Immature natural killer cell (primary cell): Measurements from ENCODE around the gene IFT25. TPM values are rescaled to one million over a fixed set of nuclear protein-coding genes. Genes with fewer than 3 reads are reported as not detected.

Source experiments
- DNase-seq, 3 donors: peaks; one replicate each; pipeline ENCODE4 v3.0.0; 2022; ENCODE audit warnings: mixed read lengths in 1 of 3
- H3K27ac Mint-ChIP-seq, 6 donors: one replicate each; pipeline ENCODE4 v1.8.0; 2020; ENCODE audit warnings: mixed read lengths in 6 of 6, mild to moderate bottlenecking in 5 of 6, inconsistent platforms in 4 of 6, moderate library complexity in 3 of 6
- H3K27me3 Mint-ChIP-seq, 3 donors: one replicate each; pipeline ENCODE4 v1.8.0; 2020 to 2021; ENCODE audit warnings: low read depth in 3 of 3, mild to moderate bottlenecking in 3 of 3, mixed read lengths in 3 of 3, moderate library complexity in 3 of 3, inconsistent platforms in 1 of 3
- H3K36me3 Mint-ChIP-seq, 3 donors: one replicate each; pipeline ENCODE4 v1.8.0; 2020; ENCODE audit warnings: mixed read lengths in 3 of 3, inconsistent platforms in 2 of 3, mild to moderate bottlenecking in 2 of 3
- H3K4me1 Mint-ChIP-seq, 2 donors: one replicate each; pipeline ENCODE4 v1.8.0; 2020; ENCODE audit warnings: inconsistent platforms in 2 of 2, mild to moderate bottlenecking in 2 of 2, mixed read lengths in 2 of 2, moderate library complexity in 1 of 2
- H3K4me3 Mint-ChIP-seq, 5 donors: one replicate each; pipeline ENCODE4 v1.8.0; 2020; ENCODE audit warnings: mild to moderate bottlenecking in 5 of 5, mixed read lengths in 5 of 5, inconsistent platforms in 3 of 5, moderate library complexity in 3 of 5
- H3K9me3 Mint-ChIP-seq, 6 donors: one replicate each; pipeline ENCODE4 v1.8.0; 2020; ENCODE audit warnings: mild to moderate bottlenecking in 6 of 6, mixed read lengths in 6 of 6, inconsistent platforms in 4 of 6, moderate library complexity in 3 of 6
- polyA plus RNA-seq, 3 donors: library from polyadenylated mRNA; unstranded; fragments of 300-500 nt; fragmentation: Illumina TruSeq; gene quantifications; one replicate each; pipeline ENCODE4 v1.2.3, GENCODE V29; 2021

The IFT25 gene
- polyA plus RNA-seq, 3 donors from 2014 or later, result 58.6 to 72.6 (median 66.7) TPM

DNA sequence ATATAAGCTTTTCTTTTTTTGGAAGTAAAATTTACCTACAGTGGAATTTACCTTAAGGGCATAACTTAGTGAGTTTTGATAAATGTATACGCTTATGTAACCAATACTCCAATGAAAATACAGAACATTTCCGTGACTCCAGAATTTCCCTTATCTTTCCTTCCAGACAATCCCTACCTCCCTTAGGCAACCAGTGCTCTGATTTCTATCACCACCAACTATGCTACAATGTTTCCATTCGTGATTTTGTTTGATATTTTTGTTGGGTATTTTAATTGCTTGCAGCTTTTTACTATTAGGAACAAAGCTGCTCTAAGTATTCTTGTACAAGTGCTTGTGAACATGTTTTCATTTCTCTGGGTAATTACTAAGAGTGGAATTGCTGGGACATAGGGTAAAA is 14.6 kb downstream of the IFT25 start:
- Mint-ChIP-seq H3K27me3 (peaks cover 0 to 3% (median 0%) of the 10 kb centered on the region in 3 donors), H3K9me3 (peaks cover 0 to 2% (median 0%) of the 10 kb centered on the region in 6 donors), H3K27ac (peak overlapping the region in 2 of 6 donors; percentile 24 to 29), H3K36me3 (peaks cover 18 to 40% (median 34%) of the 10 kb centered on the region in 3 donors), H3K4me1 (peaks cover 2 to 13% of the 10 kb centered on the region in 2 donors), H3K4me3 (no peak overlapping the region)
- DNase-seq, result no peak

DNA sequence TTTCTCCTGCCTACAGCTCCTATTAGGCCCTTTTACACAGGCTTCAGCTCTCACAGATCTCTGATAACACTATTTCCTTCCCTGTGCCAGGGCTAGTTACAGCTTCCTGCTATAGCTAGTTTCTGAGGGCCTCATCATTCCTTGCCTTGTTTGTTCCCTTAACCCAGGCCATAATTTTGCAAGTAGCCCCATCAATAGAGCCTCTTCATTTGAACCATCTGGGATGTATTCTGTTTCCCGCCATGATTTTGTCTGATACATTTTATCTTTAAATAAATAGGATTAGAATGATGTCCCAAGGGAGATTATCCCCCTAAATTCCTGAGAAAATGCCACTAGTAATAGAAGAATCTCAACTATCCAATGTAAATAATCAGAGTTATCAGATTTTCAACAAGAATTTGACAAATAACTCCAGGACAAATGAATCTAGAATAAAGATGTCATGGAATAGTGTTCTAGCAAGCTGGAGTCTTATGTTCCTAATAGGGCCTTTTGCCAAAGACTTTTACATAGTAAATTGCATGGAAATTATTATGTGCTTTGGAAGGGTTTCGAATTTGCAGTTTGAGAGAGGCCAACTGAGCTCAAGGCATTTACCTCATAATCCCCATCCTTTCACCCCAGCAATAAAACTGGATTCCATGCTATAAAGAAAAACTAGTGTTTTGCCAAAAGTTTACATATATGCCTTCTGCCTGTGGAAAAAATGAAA is 16.1 kb downstream of the IFT25 start:
- Mint-ChIP-seq H3K4me3 (no peak overlapping the region), H3K27me3 (peaks cover 0 to 2% (median 0%) of the 10 kb centered on the region in 3 donors), H3K4me1 (peaks cover 2 to 13% of the 10 kb centered on the region in 2 donors), H3K9me3 (peaks cover 0 to 2% (median 0%) of the 10 kb centered on the region in 6 donors), H3K27ac (peak overlapping the region in 2 of 6 donors; percentile 45 to 68), H3K36me3 (peaks cover 18 to 37% (median 30%) of the 10 kb centered on the region in 3 donors)
- no peak for DNase-seq

DNA sequence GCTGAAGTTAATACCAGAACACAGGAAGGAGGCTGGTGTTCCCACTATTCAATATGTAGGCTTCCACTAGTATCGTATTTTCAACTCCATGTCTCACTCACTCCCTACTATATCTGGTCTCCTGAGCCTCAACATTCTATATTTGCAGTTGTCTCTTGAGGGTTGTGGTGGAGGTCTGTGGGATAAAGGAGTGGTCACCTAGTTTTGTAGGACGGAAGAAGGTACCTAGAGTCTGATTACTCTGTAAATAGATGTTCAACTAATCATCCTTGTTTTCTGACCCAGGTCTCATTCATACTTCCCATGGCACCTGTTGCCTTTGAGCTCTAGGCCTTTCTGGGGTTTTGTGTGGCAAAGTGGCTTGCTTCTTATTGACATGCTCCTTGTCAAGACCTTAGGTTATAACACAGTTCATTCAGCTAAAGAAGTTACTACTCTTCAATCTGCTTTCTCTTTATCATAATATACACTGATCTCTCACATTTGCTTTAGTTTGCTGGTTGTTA is 18.1 kb downstream of the IFT25 start:
- Mint-ChIP-seq H3K27me3 (no peaks in the 10 kb centered on the region), H3K9me3 (no peaks in the 10 kb centered on the region), H3K4me3 (no peak overlapping the region), H3K36me3 (peaks cover 23 to 37% (median 28%) of the 10 kb centered on the region in 3 donors), H3K4me1 (peaks cover 2 to 13% of the 10 kb centered on the region in 2 donors), H3K27ac (peak overlapping the region in 4 of 6 donors; percentile 5 to 24 (median 20))
- DNase-seq, result no peak

DNA sequence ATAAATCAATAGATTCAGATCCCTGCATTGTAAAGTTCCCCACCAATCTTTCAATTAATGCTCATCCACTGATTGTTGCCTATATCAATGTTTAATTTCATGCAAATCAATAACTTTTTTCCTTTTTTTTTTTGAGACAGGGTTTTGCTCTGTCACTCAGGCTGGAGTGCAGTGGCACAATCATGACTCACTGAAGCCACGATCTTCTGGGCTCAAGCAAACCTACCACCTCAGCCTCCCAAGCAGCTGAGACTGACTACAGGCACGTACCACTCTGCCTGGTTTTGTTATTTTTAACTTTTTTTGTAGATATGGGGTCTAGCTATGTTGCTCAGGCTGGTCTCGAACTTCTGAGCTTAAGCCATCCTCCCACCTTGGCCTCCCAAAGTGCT is 25.8 kb downstream of the IFT25 start:
- Mint-ChIP-seq H3K27ac (peak overlapping the region in 5 of 6 donors; percentile 7 to 84 (median 19)), H3K36me3 (peaks cover 10 to 34% (median 14%) of the 10 kb centered on the region in 3 donors), H3K9me3 (no peaks in the 10 kb centered on the region), H3K4me3 (no peak overlapping the region), H3K4me1 (peaks cover 5 to 19% of the 10 kb centered on the region in 2 donors), H3K27me3 (no peaks in the 10 kb centered on the region)
- DNase-seq, result no peak

DNA sequence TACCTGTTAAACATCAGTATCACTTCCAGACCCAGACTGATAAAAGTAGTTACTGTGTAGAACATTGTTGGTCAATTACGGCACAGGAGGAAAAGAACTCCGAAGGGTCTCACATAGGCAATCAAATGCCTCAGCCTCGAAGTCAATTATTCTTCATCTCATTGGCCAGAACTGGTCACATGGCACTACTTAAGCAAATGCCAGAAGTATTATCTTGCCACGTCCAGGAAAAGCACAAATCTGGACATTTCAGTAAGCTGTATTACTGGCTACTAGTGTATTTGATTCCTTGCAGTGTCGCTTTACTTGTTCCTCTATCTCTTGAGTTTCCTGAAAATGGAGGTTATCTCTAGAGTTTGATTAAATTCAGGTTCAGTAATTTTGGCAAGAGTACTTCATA is 27.2 kb downstream of the IFT25 start:
- Mint-ChIP-seq H3K4me3 (no peak overlapping the region), H3K36me3 (peaks cover 4 to 31% (median 10%) of the 10 kb centered on the region in 3 donors), H3K27ac (no peak overlapping the region), H3K4me1 (peaks cover 5 to 19% of the 10 kb centered on the region in 2 donors), H3K9me3 (no peaks in the 10 kb centered on the region), H3K27me3 (no peaks in the 10 kb centered on the region)
- DNase-seq, result no peak

DNA sequence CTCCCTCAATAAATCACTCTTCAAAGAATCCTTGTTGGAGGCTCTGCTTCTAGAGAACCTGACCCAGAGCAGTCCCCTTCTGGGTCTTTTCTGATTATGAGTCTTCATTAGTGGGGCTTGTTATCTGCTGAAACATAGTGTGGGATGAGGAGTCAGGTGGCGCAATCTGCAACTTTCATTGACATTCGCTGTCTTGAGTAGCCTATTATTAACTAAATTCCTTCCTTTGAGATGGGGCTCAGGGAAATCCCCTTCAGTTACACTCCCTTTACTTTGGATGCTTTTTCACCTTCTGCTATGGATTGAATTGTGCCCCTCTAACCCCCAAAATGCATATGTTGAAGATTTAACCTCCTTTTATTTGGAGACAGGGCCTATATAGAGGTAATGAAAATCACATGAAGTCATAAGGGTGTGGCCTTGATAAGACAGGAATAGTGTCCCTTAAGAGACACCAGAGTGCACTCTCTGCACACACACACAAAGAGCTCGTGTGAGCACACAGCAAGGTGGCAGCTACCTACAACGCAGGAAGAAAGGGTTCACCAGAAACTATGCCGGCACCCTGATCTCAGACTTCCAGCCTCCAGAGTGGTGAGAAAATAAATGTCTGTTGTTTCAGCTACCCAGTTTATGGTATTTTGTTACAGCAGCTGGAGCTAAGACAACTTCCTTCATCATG is 32.0 kb downstream of the IFT25 start:
- H3K36me3 Mint-ChIP-seq, result peaks cover 3 to 21% (median 5%) of the 10 kb centered on the region in 3 donors
- no peak overlapping the region for H3K27ac Mint-ChIP-seq
- no peaks in the 10 kb centered on the region for H3K9me3 Mint-ChIP-seq
- peaks cover 0 to 3% (median 0%) of the 10 kb centered on the region in 3 donors for H3K27me3 Mint-ChIP-seq
- no peak for DNase-seq
- peaks cover 3 to 13% of the 10 kb centered on the region in 2 donors for H3K4me1 Mint-ChIP-seq
- no peak overlapping the region for H3K4me3 Mint-ChIP-seq

DNA sequence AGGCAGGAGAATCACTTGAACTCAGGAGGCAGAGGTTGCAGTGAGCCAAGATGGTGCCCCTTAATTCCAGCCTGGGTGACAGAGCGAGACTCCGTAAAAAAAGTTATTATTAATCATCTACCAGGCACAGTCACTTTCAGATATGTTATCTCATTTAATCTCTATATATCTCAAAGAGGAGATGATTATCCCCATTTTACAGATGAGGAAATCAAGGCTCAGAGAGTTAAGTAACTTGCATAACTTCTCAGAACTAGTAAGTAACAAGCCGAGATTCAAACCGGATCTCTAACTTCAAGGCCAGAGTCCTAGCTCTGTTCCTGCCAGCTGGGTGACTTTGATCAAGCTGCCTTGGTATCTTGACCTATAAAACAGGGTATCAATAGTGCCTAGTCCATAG is 34.1 kb downstream of the IFT25 start:
- Mint-ChIP-seq H3K36me3 (peaks cover 3 to 11% (median 5%) of the 10 kb centered on the region in 3 donors), H3K27ac (no peak overlapping the region), H3K4me1 (peaks cover 1 to 7% of the 10 kb centered on the region in 2 donors), H3K9me3 (no peaks in the 10 kb centered on the region), H3K4me3 (no peak overlapping the region), H3K27me3 (peaks cover 0 to 3% (median 0%) of the 10 kb centered on the region in 3 donors)
- DNase-seq, result no peak

DNA sequence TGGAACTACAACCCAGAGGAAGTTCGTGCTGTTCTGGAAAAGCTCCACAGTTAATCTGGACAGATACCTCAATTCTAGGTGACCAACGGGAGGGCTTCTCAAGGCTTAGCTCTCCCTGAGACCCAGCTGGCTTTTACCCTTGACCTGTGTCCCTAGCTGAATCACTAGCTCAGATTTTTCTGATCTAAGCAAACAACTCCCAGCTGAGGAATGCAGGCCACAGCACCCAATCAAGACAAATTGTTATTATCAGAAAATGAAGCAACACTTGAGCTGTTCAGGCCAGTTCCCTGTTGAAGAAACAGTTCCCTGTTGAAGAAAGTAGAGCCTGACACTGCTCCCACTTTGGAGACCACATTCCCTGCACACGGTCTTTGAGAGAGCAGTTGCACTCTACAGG is 35.6 kb downstream of the IFT25 start:
- H3K9me3 Mint-ChIP-seq, result no peaks in the 10 kb centered on the region
- no peak for DNase-seq
- no peaks in the 10 kb centered on the region for H3K4me1 Mint-ChIP-seq
- peaks cover 0 to 3% (median 0%) of the 10 kb centered on the region in 3 donors for H3K27me3 Mint-ChIP-seq
- H3K4me3 Mint-ChIP-seq, result no peak overlapping the region
- no peak overlapping the region for H3K27ac Mint-ChIP-seq
- H3K36me3 Mint-ChIP-seq, result peaks cover 0 to 5% (median 5%) of the 10 kb centered on the region in 3 donors

DNA sequence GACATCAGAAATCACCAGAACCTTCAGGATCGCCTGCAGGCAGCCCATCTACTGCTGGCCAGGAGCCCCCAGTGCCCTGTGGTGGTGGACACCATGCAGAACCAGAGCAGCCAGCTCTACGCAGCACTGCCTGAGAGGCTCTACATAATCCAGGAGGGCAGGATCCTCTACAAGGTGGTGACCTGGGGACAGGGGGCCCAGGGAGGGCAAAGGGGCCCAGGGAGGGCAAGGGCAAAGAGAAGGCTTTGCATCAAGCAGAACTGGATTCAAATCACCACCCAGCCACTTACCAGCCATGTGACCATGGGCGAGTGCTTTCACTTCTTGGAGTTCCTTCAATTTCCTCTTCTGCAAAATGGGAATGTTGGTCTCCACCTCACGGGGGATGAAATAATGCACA is 39.4 kb downstream of the IFT25 start:
- Mint-ChIP-seq H3K27ac (no peak overlapping the region), H3K4me3 (no peak overlapping the region), H3K27me3 (peaks cover 0 to 3% (median 0%) of the 10 kb centered on the region in 3 donors), H3K9me3 (no peaks in the 10 kb centered on the region), H3K4me1 (no peaks in the 10 kb centered on the region), H3K36me3 (no peaks in the 10 kb centered on the region)
- DNase-seq, result no peak

DNA sequence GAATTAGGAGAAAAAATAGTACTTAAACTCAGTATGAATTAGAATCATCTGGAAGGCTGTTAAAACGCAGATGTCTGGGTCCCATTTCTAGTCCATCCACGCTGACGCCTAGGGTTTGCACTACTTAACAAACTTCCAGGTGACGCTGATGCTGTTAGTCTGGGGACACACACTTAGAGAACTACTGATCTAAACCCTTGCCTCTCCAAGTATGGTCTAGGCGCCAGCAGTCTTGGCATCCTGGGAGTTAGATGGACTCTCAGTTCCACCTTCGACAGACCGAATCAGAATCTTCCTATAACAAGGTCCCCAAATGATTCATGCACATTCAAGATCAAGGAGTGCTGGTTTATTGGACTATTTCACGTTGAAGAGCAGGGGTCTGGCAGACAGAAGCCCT is 40.0 kb downstream of the IFT25 start:
- DNase-seq, result no peak
- Mint-ChIP-seq H3K4me1 (no peaks in the 10 kb centered on the region), H3K27me3 (peaks cover 0 to 3% (median 0%) of the 10 kb centered on the region in 3 donors)

DNA sequence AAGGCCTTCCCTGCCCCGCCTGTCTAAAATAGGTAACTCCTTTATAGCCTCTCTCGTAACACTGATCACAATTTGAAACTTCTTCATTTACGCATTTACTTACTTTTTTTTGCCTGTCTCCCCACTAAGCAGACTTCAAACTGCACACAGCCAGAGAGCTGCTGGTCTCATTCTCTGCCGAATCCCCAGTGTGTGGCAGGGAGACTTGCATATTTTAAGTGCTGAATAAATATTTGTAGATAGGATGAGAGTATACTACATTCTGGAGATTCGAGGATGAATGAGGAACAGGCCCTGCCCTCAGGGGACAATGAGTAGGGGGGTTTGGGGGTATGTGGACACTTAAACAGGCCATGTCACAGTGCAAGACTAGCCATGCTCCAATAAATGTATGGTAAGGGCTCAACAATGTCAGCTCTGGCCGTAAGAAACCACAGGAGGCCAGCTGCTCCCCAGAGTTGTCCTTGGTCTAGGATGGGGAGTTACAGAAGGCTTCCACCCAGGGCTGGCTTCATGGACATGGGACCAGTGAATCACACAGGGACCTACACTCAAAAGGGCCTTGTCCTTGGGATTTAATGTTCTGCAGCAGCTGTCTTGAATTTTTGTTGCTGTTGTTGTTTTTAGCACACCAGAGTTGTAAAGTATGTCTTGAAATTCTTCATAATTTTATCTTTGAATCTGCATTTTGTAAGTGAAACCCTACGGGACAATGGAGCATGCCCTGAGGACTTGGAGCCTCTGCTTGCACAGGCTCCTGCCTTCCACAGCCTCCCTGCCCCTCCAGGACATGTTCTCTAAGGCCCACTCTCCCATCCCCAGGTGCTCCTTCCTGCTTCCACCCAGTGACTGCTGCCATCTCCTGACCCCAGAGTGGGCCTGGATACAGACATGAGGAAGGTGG is 43.0 kb downstream of the IFT25 start:
- H3K4me1 Mint-ChIP-seq, result no peaks in the 10 kb centered on the region
- peaks cover 0 to 1% (median 0%) of the 10 kb centered on the region in 3 donors for H3K27me3 Mint-ChIP-seq
- DNase-seq, result no peak
- H3K9me3 Mint-ChIP-seq, result no peaks in the 10 kb centered on the region
- H3K36me3 Mint-ChIP-seq, result no peaks in the 10 kb centered on the region
- H3K4me3 Mint-ChIP-seq, result no peak overlapping the region
- peak overlapping the region in 1 of 6 donors; percentile 37 for H3K27ac Mint-ChIP-seq

More for the DNA sequence above, 40.0 kb downstream of the IFT25 start:
- no peaks in the 10 kb centered on the region for H3K36me3 Mint-ChIP-seq
- no peak overlapping the region for H3K27ac Mint-ChIP-seq
- no peaks in the 10 kb centered on the region for H3K9me3 Mint-ChIP-seq
- H3K4me3 Mint-ChIP-seq, result no peak overlapping the region

DNA sequence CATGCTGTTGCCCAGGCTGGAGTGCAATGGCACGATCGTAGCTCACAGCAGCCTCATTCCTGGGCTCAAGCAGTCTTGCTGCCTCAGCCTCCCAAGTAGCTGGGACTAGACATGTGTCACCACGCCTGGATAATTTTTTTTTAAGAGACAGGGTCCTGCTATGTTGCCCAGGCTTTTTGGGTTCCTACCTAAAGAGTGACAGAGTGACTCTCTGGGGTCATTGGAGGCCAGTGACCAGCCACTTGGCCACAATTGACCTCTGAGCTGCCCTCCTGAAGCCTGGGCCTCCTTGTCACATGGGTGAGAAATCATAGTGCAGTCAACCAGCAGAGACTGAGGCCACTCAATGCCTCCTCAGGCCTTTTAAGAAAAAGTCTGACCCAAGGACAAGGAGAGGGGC is 45.8 kb downstream of the IFT25 start:
- Mint-ChIP-seq H3K9me3 (no peaks in the 10 kb centered on the region), H3K27me3 (peaks cover 1 to 3% (median 2%) of the 10 kb centered on the region in 3 donors), H3K4me1 (no peaks in the 10 kb centered on the region), H3K36me3 (peaks cover 0 to 7% (median 0%) of the 10 kb centered on the region in 3 donors), H3K4me3 (no peak overlapping the region), H3K27ac (no peak overlapping the region)
- DNase-seq, result no peak

DNA sequence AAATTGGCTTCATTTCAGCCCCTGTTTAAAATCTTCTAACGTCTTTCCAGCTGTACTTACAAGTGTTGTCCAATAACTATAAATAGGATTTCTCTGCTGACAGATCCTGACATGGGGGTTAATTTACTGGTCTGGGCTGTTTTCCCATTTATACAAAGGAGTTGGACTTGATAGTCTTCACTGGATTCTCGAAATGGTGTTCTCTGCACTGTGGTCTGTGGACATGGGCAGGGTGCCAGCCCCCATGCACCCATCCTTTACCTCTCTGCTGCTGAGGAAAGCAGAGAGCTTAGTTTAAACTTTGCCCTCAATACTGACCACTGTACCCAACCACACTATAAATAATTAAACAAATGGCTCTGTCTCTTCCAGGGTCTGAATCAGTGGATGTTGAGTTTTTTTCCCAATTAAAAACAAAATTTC is 46.3 kb downstream of the IFT25 start:
- H3K9me3 Mint-ChIP-seq, result no peaks in the 10 kb centered on the region
- no peaks in the 10 kb centered on the region for H3K4me1 Mint-ChIP-seq
- H3K36me3 Mint-ChIP-seq, result peaks cover 0 to 7% (median 0%) of the 10 kb centered on the region in 3 donors
- H3K4me3 Mint-ChIP-seq, result no peak overlapping the region
- H3K27me3 Mint-ChIP-seq, result peaks cover 1 to 3% (median 2%) of the 10 kb centered on the region in 3 donors
- no peak overlapping the region for H3K27ac Mint-ChIP-seq
- no peak for DNase-seq
